ENCODE data around the gene PADI4.

GRCh38 chr1:17369466-17369865 lies 61.5 kb downstream of the PADI4 start:
- TF ChIP-seq, protein P1, sequence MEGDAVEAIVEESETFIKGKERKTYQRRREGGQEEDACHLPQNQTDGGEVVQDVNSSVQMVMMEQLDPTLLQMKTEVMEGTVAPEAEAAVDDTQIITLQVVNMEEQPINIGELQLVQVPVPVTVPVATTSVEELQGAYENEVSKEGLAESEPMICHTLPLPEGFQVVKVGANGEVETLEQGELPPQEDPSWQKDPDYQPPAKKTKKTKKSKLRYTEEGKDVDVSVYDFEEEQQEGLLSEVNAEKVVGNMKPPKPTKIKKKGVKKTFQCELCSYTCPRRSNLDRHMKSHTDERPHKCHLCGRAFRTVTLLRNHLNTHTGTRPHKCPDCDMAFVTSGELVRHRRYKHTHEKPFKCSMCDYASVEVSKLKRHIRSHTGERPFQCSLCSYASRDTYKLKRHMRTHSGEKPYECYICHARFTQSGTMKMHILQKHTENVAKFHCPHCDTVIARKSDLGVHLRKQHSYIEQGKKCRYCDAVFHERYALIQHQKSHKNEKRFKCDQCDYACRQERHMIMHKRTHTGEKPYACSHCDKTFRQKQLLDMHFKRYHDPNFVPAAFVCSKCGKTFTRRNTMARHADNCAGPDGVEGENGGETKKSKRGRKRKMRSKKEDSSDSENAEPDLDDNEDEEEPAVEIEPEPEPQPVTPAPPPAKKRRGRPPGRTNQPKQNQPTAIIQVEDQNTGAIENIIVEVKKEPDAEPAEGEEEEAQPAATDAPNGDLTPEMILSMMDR (IDR thresholded peaks at IDR 0.05) = no peak
- TF ChIP-seq POLR2A (IDR thresholded peaks at IDR 0.05) = no peak
- TF ChIP-seq POLR2AphosphoS5 (IDR thresholded peaks at IDR 0.05) = no peak
- no peak for TF ChIP-seq EP300 (IDR thresholded peaks at IDR 0.05)
